GM21423 (cell line): Measurements from ENCODE around the gene BBS1.
"Not testable (repeated sequence)": the region's sequence is repeated elsewhere in the genome, so short reads cannot be mapped to it uniquely, and the experiment has no call there.

Experiments
- ATAC-seq: cut with Tn5 transposase; IDR thresholded peaks from one replicate; pipeline ENCODE4 v1.9.1; 2021; ENCODE audit warnings: mild to moderate bottlenecking, moderate library complexity; ENCODE audit not compliant: unreplicated experiment

The BBS1 gene

GRCh38 chr11:66569076-66569475, 58.6 kb downstream of the BBS1 start:
- no peak for ATAC-seq

DNA sequence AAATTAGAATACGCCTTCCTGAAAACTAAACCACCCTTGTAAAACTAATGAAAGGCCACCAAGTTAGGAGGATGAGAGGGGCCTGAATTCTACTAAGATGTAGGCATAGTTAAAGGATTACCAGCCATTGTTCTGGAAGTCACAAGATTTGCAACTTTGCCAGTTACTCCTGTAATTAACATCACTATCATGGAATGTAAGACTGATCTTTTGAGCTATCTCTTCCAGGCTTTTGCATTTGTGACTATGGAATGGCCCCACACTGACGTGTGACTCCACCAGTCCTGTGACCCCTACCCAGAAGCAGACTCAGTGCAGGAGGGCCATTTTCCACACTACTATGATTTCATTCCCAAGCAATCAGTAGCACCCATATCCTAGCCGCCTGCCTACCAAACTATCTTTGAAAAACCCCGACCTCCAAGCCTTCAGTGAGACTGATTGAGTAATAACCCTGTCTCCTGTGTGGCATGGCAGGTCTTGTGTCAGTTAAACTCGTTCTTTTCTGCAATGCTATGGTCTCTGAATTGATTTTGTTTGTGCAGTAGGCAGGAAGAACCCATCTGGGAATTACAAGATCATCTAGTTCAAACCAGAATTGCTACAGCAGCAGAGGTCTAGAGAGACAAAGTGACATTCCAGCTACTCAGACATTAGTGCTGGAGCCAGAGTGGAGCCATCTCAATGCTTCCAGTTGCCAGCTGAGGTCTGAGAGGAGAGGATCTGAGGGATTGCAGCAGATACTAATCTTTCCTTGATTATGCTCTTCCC, 59.8 kb downstream of the BBS1 start:
- ATAC-seq: no peak

GRCh38 chr11:66570850-66571180, 60.4 kb downstream of the BBS1 start:
- no peak for ATAC-seq

- ATAC-seq: no peak
These were observed 68.7 kb downstream of the BBS1 start for GRCh38 chr11:66579017-66579606.

DNA sequence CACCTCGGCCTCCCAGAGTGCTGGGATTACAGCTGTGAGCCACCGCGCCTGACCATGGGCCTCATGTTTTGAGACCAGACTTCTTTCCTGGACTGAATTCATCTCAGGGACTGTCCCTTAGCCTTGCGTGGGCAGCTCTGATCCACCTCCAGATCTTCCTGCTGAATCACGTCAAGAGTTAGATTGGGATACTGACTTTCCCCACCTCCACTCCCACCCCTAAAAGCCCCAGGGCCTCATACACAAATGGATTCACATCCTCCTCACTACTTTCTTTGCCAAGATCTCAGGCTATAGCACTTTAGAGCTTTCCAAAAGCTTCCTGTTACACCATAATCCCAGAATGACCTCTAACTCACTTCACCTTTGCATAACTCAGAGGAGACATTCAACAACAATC, 70.4 kb downstream of the BBS1 start:
- ATAC-seq: no peak

- no peak for ATAC-seq
These were observed 70.8 kb downstream of the BBS1 start for GRCh38 chr11:66581261-66581660.

DNA sequence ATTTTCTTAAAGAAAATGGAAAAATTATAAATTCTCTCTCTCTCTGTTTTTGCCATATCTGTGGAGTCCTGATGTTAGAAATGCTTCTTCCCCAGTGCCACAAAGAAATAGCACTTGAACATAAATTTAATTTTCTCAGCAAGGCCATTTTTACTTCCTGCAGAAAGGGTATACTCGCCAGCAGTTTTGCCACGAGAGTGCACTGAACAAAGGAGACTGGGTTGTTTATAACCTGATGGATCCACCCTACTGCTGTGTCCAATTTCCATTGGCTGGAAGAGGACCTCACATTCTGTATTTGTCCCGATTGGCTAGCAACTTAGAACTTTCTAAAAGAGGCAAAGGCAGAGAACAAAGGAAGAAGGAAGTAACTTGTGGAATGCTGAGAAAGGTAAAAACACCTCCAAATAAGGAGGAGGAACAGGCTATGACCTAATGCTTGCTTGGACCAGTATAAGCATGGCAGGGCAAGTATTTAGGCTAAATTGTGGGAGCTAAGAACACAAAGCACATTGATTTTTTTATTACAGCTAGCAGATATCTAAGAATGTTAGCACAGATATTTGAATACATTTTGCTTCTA, 72.2 kb downstream of the BBS1 start:
- ATAC-seq: not testable (repeated sequence)
